Measurements from ENCODE around the gene CC2D2A. TPM values are rescaled to one million over a fixed set of nuclear protein-coding genes. Genes with fewer than 3 reads are reported as not detected.

CC2D2A gene
- total RNA-seq, 1 experiment from 2014 or later = 24.7 TPM

DNA sequence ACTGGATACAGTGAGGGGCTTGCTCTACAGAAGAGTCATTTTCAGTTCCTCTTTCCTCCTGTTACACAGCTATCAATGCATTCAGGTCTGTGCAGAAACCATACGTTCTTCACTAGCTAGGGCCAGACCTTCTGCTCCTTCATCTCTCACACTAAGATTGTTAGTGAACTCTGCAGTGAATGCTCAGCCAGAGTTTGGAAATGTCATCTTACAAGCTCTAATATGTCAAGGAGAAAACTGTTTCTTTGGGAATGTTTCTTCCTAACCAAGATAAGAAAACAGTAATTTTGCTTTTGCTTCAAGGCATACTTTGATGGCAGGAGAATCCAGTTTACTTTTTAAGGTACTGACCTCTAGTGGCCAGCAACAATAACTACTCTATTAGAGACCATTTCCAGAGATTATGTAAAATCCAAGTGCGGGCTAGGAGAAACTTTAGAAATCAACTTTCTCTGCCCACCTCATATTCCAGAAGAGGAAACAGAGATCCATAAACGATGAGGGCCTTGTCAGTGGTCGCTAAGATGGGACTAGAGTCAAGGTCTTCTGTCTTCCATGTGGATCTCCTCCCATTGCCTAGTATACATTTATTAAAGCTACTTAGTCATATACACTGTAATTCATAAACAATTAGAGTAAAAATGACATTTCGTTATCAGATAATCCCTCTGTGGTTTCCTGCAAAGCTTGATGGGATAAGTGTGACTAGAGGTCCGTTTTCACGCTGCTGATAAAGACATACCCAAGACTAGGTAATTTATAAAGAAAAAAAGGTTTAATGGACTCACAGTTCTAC is 12.1 kb upstream of the CC2D2A start:
- in situ Hi-C loops (cut with HindIII; ENCODE audit: low sequenced_read_pairs) = no loop called here
- DNase-seq (ENCODE audit: low spot score) = peak; percentile 81

DNA sequence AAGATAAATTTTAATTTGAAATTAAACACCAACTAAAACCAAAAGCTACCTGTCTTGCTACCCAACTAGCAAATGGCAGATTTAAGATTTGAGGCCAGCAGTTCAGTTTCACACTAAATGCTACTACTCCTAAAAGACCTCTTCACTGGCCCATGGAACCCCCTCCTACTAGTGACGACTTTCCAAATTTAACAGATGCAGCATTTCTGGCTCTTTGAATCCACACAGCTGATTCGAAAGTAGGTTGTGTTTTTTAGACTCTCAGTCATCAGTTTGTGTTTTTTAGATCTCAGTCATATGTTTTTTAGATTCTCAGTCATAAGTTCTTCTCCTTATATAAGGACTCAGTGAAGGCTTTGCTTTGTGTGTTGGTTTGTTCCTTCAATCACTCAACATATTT is 11.1 kb upstream of the CC2D2A start:
- in situ Hi-C loops (cut with HindIII; ENCODE audit: low sequenced_read_pairs) = no loop called here

DNA sequence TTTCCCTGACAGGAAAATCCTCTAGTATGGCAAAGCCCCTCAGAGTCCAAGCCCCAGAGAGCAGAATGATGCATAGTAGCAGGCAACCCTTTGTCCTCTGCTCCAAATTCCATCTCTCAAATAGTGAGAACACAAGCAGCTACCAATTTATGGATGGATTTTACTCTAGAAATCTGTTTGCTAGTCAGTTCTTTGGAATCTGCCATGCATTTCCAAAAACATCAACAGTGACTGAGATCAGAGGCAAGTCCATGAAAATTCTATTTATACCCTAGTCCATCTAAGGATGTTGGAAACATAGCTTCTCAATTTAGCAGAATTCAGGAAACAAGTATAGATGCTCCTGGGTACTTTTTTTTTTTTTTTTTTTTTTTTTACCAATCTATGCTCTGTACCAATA is 10.0 kb upstream of the CC2D2A start:
- DNase-seq (ENCODE audit: low spot score) = no peak
- in situ Hi-C loops (cut with HindIII; ENCODE audit: low sequenced_read_pairs) = no loop called here

More for the DNA sequence above, 11.1 kb upstream of the CC2D2A start:
- DNase-seq (ENCODE audit: low spot score) = no peak

DNA sequence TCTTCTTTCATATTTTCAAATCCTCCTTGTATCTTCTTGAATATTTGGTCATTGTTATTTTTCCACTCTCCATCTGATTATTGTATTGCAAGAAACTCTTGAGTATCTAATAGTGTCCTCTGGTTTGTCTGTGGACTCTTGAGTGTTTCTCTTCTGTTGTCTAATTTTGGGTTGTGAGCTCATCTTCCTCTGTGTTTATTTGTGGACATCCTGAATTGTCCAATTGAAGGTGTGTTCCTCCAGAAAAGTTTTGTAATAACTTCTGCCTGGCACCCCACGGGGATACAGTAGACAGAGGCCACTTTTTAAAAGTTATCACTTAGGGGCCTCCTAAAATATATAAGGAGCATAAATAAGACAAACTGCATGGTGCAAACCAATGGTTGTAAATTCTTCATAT is 3.1 kb upstream of the CC2D2A start:
- in situ Hi-C loops (cut with HindIII; ENCODE audit: low sequenced_read_pairs) = no loop called here

DNA sequence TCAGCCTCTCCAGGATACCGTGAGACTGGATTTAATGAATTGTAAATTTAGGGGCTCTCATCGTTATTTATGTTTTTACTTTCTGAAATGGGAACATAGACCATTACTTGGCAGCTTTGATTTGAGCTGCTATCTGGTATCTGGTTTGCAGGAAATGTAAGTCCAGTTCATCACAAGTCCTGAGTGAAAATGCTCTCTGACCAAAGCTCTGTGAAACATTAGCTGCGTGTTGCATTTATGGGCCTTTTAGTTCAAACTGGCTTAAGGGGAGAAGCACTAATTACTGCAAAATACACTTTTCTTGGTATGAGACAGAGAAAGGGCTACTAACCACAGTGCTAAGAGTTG is 420 bp downstream of the CC2D2A start:
- in situ Hi-C loops (cut with HindIII; ENCODE audit: low sequenced_read_pairs) = no loop called here
- peak; percentile 58 for DNase-seq (ENCODE audit: low spot score)

More for the DNA sequence above, 3.1 kb upstream of the CC2D2A start:
- DNase-seq (ENCODE audit: low spot score) = no peak

DNA sequence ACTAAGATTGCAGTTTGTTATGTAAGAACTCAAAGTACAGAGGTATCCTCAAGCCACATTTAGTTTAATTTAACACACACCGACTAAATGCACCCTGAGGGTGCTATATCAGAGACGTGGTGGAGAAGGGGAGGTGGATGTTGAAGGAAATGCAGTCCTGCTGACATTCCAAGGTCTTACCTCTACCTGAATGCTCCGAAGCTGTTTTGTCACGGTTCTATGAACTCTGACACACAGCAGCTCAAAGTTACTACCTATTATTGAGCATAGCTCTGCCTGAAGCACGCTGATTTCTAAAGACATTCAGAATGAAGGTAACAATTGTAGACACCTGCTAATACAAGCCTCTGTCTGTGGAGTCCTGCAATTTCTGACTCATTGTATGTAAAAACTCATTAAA is 6.7 kb downstream of the CC2D2A start:
- no peak for DNase-seq (ENCODE audit: low spot score)
- in situ Hi-C loops (cut with HindIII; ENCODE audit: low sequenced_read_pairs) = no loop called here

DNA sequence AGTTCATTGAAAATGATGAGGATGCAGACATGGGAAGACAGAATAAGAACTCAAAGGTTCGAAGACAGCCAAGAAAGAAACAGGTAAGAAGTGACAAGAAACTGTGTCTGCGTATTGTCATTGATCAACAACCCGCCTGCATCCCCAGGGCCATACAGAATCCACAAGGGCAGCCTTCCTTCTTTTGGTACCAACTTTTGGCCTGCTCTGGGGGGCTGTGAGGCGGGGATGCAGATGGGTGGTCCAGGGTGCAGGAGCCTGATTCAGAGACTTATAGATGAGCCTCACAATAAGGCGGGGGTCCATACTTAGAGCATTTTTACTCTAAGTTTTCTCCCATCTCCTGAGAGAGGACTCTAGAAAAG is 9.0 kb downstream of the CC2D2A start:
- DNase-seq (ENCODE audit: low spot score) = no peak
- in situ Hi-C loops (cut with HindIII; ENCODE audit: low sequenced_read_pairs) = no loop called here

DNA sequence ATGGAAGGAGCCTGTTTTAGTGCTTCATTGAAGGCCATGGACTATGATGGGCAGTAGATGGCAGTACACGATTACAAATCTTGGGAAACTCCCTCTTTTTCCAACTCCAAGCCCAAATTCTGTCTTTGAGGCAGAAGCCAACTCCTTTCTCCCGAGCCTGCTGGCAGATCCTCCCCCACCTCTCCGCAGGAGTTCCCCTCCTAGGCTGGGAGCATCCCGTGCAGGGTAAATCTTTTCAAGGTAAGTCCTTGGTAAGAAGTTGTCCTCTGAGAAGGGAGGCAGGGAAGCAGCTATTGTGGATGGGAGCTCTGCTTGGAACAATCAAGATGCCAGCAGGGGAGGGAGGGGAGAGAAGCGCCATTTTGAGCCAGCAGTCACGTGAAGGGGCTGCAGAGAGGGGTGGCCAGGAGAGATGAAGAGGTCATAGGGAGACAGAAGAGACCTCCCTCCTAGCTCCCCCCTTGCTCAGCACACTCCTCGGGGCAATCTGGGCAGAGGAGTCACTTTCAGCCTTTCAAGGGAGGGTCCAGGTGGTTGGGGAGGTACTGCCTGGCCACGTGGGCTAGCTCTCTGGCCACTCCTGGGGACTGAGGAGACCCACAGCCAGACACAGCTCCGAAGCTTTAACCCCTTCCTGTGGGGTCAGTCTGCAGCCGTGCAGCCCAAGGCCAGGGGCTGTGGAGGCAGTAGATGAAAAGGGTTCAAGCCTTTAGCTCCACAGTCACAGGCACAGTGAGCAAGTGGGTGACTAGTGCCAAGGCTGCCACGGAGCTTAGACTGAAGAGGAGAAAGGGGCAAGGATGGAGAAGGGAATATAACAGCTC is 9.6 kb downstream of the CC2D2A start:
- in situ Hi-C loops (cut with HindIII; ENCODE audit: low sequenced_read_pairs) = no loop called here

DNA sequence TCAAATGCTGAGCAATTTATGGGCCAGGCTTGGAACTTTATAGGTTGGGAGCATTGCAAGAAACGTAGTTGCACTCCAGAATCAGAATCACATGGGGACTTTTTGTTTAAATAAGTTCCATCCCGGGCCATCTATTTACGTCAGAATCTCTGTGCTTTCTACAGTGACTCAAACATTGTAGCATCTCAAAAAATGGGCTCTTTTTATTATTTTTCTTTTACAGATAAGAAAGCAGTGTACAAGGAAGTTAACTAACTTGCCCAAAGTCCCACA is 10.2 kb downstream of the CC2D2A start:
- in situ Hi-C loops (cut with HindIII; ENCODE audit: low sequenced_read_pairs) = no loop called here
- no peak for DNase-seq (ENCODE audit: low spot score)

More for the DNA sequence above, 9.6 kb downstream of the CC2D2A start:
- DNase-seq (ENCODE audit: low spot score) = peak; percentile 95

DNA sequence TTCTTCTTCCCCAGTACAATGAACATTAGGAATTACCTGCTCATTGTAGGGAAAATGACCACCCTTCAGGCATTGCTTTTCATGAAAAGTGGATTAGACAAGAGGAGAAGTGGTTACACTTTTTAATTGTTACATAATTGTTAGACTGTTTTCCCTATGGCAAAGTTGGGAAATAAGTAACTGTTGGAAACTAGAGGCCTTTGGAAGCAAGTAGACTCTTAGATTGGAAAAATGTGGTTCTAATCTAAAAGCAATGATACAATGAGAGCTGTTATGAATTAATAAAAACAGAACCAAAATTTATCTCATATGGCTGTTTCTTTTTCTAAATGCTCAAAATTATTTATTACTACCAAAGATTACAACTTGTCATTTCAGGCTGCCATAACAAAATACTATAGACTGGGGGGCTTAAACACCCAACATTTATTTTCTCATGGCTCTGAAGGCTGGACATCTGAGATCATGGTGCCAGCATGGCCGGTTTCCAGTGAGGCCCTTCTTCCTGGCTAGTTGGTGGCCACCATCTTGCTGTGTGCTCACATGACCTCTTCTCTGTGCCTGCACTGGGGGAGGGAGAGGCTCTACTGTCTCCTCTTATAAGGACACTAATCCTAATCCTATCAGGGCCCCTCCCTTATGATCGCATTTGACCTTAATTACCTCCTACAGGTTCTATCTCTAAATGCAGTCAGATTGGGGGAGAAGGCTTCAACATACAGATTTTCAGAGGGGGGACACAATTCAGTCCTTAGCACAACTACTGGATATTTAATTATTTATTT is 12.5 kb downstream of the CC2D2A start:
- no peak for DNase-seq (ENCODE audit: low spot score)
- in situ Hi-C loops (cut with HindIII; ENCODE audit: low sequenced_read_pairs) = no loop called here

DNA sequence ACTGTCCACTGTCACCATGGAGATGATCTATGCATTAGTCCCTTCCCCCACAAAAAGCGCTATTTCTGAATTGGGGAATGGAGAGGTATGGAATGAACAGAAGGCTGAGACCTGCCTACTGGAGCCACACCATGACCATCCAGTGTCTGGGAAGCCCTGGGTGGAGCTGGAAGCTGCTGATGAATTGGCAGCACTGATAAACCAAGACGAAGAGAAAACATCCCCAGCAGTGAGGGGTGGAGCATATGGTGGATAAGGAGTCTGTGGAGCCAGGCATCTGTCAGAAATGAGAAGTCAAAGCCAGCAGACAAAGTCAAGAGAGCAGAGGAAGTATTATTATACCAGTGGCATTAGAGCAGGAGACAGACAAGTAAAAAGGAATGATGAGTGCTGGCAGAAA is 13.2 kb downstream of the CC2D2A start:
- in situ Hi-C loops (cut with HindIII; ENCODE audit: low sequenced_read_pairs) = no loop called here
- no peak for DNase-seq (ENCODE audit: low spot score)

DNA sequence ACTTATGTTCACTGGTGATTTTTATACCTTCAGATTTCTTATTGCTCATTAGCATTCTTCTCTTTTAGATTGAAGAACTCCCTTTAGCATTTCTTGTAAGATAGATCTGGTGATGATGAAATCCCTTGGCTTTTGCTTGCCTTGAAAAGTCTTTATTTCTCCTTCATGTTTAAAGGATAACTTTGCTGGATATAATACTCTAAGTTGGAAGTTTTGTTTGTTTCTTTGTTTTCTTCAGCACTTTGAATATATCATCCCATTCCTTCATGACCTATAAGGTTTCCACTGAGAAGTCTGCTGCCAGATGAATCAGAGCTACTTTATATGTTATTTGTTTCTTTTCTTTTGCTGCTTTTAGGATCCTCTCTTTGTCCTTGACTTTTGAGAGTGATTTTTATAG is 18.5 kb downstream of the CC2D2A start:
- no peak for DNase-seq (ENCODE audit: low spot score)
- in situ Hi-C loops (cut with HindIII; ENCODE audit: low sequenced_read_pairs) = no loop called here

DNA sequence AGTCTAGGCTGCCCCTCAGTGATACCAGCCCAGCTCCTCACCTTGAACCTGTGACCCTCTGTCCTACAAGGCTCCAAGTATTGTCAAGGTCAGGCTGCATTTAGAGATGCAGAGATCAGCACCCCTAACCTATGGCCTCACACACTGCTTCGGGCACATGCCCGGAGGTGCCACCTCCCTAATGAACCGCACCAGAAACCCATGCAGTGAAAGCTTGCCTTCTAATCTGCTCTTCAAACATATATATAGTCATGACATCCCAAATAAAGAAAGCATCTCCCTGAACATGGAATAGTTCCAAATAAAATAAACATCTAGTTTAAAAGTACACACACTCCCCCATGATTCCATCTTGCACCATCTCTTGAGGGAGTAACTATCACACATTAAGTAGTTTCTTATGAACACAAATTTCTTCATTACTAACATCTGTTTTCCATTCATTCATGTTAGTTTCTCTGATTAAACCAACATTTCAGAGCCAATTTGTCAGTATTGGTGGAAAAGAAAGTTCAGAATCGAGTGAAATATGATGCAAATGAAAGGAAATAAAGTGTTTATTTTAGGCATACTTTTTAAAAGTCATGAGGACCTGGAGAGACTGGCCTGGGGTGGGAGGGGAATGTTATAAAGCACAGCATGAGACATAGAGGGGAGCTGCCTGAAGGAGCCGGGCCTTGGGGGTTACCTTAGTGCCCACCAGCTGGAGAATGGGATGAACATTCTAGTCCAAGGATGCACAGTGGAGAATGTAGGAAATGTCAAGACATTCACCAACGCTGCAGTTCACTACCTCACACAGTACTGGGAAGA is 19.2 kb downstream of the CC2D2A start:
- no peak for DNase-seq (ENCODE audit: low spot score)
- in situ Hi-C loops (cut with HindIII; ENCODE audit: low sequenced_read_pairs) = no loop called here

DNA sequence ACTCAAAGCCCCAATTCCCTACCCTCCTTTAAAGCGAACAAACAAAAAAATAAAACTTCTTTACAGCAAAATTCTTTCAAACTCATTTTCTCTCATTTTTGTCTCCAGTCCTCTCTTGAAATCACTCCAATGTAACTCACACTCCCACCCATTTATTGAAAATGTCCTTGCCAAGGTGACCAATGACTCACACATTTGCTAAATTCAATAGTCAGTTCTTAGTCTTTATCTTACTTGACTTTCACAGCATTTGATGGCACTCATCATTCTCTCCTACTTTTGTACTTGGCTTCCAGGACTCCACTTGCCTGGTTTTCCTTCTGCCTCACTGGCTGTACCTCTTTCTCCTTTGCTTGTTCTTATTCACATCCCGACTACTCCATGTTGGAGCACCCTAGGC is 19.9 kb downstream of the CC2D2A start:
- in situ Hi-C loops (cut with HindIII; ENCODE audit: low sequenced_read_pairs) = no loop called here

DNA sequence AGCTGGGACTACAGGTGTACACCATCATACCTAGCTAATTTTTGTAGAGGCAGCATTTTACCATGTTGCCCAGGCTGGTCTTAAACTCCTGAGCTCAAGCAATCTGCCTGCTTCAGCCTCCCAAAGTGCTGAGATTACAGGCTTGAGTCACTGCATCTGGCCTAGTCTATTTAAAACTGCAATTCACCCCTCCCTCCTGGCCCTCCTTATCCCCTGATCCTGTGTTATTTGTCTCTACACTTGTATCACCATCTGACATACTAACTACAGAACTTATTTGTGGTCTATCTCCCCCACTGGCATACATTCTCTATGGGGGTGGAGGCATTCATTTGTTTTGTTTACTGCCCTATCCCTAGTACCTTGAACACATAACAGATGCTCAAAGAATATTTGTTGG is 23.7 kb downstream of the CC2D2A start:
- DNase-seq (ENCODE audit: low spot score) = no peak
- in situ Hi-C loops (cut with HindIII; ENCODE audit: low sequenced_read_pairs) = no loop called here

More for the DNA sequence above, 19.9 kb downstream of the CC2D2A start:
- DNase-seq (ENCODE audit: low spot score) = no peak

DNA sequence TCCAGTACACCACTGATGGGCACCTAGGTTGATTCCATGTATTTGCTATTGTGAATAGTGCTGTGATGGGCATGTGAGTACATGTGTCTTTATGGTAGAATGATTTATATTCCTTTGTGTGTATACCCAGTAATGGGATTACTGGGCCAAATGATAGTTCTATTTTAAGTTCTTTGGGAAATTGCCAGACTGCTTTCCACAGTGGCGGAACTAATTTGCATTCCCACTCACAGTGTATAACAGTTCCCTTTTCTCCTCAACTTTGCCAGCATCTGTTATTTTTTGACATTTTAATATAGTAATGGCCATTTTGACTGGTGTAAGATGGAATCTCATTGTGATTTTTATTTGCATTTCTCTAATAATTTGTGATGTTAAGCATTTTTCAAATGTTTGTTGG is 25.9 kb downstream of the CC2D2A start:
- no peak for DNase-seq (ENCODE audit: low spot score)
- in situ Hi-C loops (cut with HindIII; ENCODE audit: low sequenced_read_pairs) = no loop called here

DNA sequence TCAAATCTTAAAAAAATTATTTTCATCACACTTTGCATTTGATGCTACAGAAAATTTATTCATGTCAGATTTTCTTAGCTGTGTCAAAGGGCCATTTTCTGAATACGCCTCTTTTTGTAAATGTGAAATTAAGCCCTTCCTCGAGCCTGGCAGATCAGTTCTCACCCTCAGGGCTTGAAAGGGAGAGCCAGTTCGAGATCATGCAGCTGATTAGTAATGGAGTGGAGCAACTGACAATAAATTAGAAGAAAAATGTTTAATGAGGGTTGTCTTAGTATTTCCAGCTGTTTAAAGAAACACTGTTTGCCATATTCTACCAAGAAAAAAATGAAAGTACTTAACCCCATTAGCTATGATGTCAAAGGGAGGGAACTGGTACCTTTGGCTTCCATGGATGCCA is 28.7 kb downstream of the CC2D2A start:
- in situ Hi-C loops (cut with HindIII; ENCODE audit: low sequenced_read_pairs) = no loop called here
- no peak for DNase-seq (ENCODE audit: low spot score)

DNA sequence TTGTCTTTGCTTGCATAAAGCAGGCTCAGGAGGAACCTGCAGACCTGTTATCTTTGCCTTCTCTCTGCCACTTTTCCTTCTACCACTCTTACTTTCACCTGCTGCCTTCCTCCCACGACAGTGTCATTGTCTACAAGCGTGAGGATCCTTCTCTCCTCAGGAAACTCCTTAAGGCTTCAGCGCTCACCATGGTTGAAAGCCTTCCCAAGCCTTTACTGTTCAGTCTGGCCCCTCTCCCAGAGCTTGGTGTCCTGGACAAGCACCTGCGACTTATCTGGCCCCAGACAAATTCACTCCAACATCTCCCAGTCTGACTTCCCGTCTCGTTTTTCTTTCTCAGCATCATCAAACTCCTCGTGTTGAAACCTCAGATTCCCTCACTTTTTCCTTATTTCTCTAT is 31.0 kb downstream of the CC2D2A start:
- in situ Hi-C loops (cut with HindIII; ENCODE audit: low sequenced_read_pairs) = no loop called here
- DNase-seq (ENCODE audit: low spot score) = no peak

DNA sequence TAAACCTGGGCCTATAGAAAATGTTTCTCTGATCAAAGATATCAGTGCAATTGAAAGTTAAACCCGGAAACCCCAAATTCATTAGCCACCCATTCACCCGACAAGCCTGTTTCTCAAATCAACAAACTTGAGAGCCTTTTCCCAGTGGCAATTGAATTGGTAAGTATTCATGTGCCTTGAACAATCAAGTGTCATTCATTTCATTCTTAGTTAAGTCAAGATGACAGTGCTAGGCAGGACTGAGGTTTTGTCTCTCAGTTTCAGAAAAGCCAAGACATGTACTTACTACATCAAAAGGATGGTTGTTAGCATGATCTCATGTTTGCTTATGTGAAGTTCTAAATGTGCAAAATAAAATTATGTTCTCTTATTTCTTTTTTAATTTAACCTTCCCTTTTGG is 32.3 kb downstream of the CC2D2A start:
- in situ Hi-C loops (cut with HindIII; ENCODE audit: low sequenced_read_pairs) = no loop called here
- no peak for DNase-seq (ENCODE audit: low spot score)

Data from G401 (cell line).